HEK293 (cell line): ENCODE results near the gene LRRTM4.
"Not testable (repeated sequence)": the region's sequence is repeated elsewhere in the genome, so short reads cannot be mapped to it uniquely, and the experiment has no call there.

Source experiments
- CTCF ChIA-PET: fragments of 350-600 bp; formaldehyde crosslinking; extraction: SDS; loops from one replicate; lab custom pipeline; 2021; ENCODE audit warnings: antibody characterized with exemption; lab: Yijun Ruan, JAX
- POLR2A ChIA-PET: fragments of 300-600 bp; formaldehyde crosslinking; extraction: SDS; loops from one replicate; lab custom pipeline; 2020; ENCODE audit warnings: antibody characterized with exemption, inconsistent platforms; lab: Yijun Ruan, JAX
- H3K27ac ChIP-seq: fragments of 200-500 bp; sonication (Bioruptor generic); 2 replicates; pipeline ENCODE4 v1.5.1; 2014; ENCODE audit warnings: low read depth, low read length, control low read depth, inconsistent platforms; ENCODE audit errors: extremely low read depth
- H3K36me3 ChIP-seq, 2 experiments: fragments of 200-500 bp in 1 of 2; sonication (Bioruptor generic) in 1 of 2; 1 replicate in 1 of 2; 2 replicates in 1 of 2; pipeline ENCODE4 v1.5.1; 2014 to 2017; ENCODE audit warnings: inconsistent platforms in 2 of 2, low read length in 2 of 2; ENCODE audit not compliant: control insufficient read depth in 2 of 2, insufficient read depth in 1 of 2
- H3K4me1 ChIP-seq: fragments of 200-500 bp; sonication (Bioruptor generic); 2 replicates; pipeline ENCODE4 v1.5.1; 2014; ENCODE audit warnings: mild to moderate bottlenecking, low read length, inconsistent platforms; ENCODE audit not compliant: control insufficient read depth, insufficient read depth
- H3K4me3 ChIP-seq: 2 replicates; pipeline ENCODE4 v1.5.1; 2011; ENCODE audit warnings: low read depth, mild to moderate bottlenecking, control low read depth, low read length, moderate library complexity
- H3K9me3 ChIP-seq: fragments of 200-500 bp; sonication (Bioruptor generic); 2 replicates; pipeline ENCODE4 v1.5.1; 2014; ENCODE audit warnings: low read depth, low read length, inconsistent platforms; ENCODE audit not compliant: control insufficient read depth, insufficient read depth
- FEZF1 ChIP-seq: fragments of 450-650 bp; formaldehyde crosslinking; IDR thresholded peaks from 2 replicates; pipeline ENCODE4 v1.5.1; 2016; ENCODE audit warnings: missing biosample characterization, missing genetic modification characterization
- GFI1B ChIP-seq: fragments of 450-650 bp; formaldehyde crosslinking; IDR thresholded peaks from 2 replicates; pipeline ENCODE4 v1.5.1; 2016; ENCODE audit warnings: missing biosample characterization, missing genetic modification characterization
- GLIS1 ChIP-seq: fragments of 450-650 bp; formaldehyde crosslinking; IDR thresholded peaks from 2 replicates; pipeline ENCODE4 v1.5.1; 2016; ENCODE audit warnings: missing biosample characterization, missing genetic modification characterization
- KLF16 ChIP-seq: fragments of 450-650 bp; formaldehyde crosslinking; IDR thresholded peaks from 2 replicates; pipeline ENCODE4 v1.5.1; 2017; ENCODE audit warnings: missing biosample characterization, missing genetic modification characterization
- OVOL3 ChIP-seq: fragments of 450-650 bp; formaldehyde crosslinking; IDR thresholded peaks from 2 replicates; pipeline ENCODE4 v1.5.1; 2016; ENCODE audit warnings: missing biosample characterization, missing genetic modification characterization
- PRDM6 ChIP-seq: fragments of 450-650 bp; formaldehyde crosslinking; IDR thresholded peaks from 2 replicates; pipeline ENCODE4 v1.5.1; 2017; ENCODE audit warnings: missing biosample characterization, missing genetic modification characterization
- SP7 ChIP-seq: fragments of 450-650 bp; formaldehyde crosslinking; IDR thresholded peaks from 2 replicates; pipeline ENCODE4 v1.5.1; 2016; ENCODE audit warnings: missing biosample characterization, missing genetic modification characterization
- WT1 ChIP-seq: fragments of 450-650 bp; formaldehyde crosslinking; IDR thresholded peaks from 2 replicates; pipeline ENCODE4 v1.5.1; 2016; ENCODE audit warnings: missing biosample characterization, missing genetic modification characterization
- YY1 ChIP-seq: fragments of 450-650 bp; formaldehyde crosslinking; IDR thresholded peaks from 2 replicates; pipeline ENCODE4 v1.5.1; 2018; ENCODE audit warnings: missing biosample characterization, missing genetic modification characterization
- ZBTB17 ChIP-seq: fragments of 450-650 bp; formaldehyde crosslinking; IDR thresholded peaks from 2 replicates; pipeline ENCODE4 v1.5.1; 2016; ENCODE audit warnings: missing biosample characterization, missing genetic modification characterization
- ZBTB8A ChIP-seq: fragments of 450-650 bp; formaldehyde crosslinking; IDR thresholded peaks from 2 replicates; pipeline ENCODE4 v1.5.1; 2016; ENCODE audit warnings: missing biosample characterization, missing genetic modification characterization
- ZFP41 ChIP-seq: fragments of 450-650 bp; formaldehyde crosslinking; IDR thresholded peaks from 2 replicates; pipeline ENCODE4 v1.5.1; 2016; ENCODE audit warnings: missing biosample characterization, missing genetic modification characterization, borderline replicate concordance
- ZNF112 ChIP-seq: fragments of 450-650 bp; formaldehyde crosslinking; IDR thresholded peaks from 2 replicates; pipeline ENCODE4 v1.5.0; 2017; ENCODE audit warnings: missing biosample characterization, missing genetic modification characterization
- ZNF132 ChIP-seq: fragments of 450-650 bp; formaldehyde crosslinking; IDR thresholded peaks from 2 replicates; pipeline ENCODE4 v1.5.1; 2017; ENCODE audit warnings: missing biosample characterization, missing genetic modification characterization, borderline replicate concordance
- ZNF138 ChIP-seq: fragments of 450-650 bp; formaldehyde crosslinking; IDR thresholded peaks from 2 replicates; pipeline ENCODE4 v1.5.1; 2016; ENCODE audit warnings: missing biosample characterization, missing genetic modification characterization, borderline replicate concordance
- ZNF155 ChIP-seq: fragments of 450-650 bp; formaldehyde crosslinking; IDR thresholded peaks from 2 replicates; pipeline ENCODE4 v1.5.1; 2016; ENCODE audit warnings: missing biosample characterization, missing genetic modification characterization
- ZNF175 ChIP-seq: fragments of 450-650 bp; formaldehyde crosslinking; IDR thresholded peaks from 2 replicates; pipeline ENCODE4 v1.5.1; 2016; ENCODE audit warnings: missing biosample characterization, missing genetic modification characterization
- ZNF223 ChIP-seq: fragments of 450-650 bp; formaldehyde crosslinking; IDR thresholded peaks from 2 replicates; pipeline ENCODE4 v1.5.1; 2016; ENCODE audit warnings: missing biosample characterization, missing genetic modification characterization
- ZNF302 ChIP-seq: fragments of 450-650 bp; formaldehyde crosslinking; IDR thresholded peaks from 2 replicates; pipeline ENCODE4 v1.5.1; 2016; ENCODE audit warnings: missing biosample characterization, missing genetic modification characterization, low read depth
- ZNF366 ChIP-seq: fragments of 450-650 bp; formaldehyde crosslinking; conservative IDR thresholded peaks from 2 replicates; pipeline ENCODE4 v1.5.1; 2016; ENCODE audit warnings: missing biosample characterization, missing genetic modification characterization
- ZNF391 ChIP-seq: fragments of 450-650 bp; formaldehyde crosslinking; IDR thresholded peaks from 2 replicates; pipeline ENCODE4 v1.5.1; 2016; ENCODE audit warnings: low read depth, missing biosample characterization, missing genetic modification characterization, borderline replicate concordance
- ZNF473 ChIP-seq: fragments of 450-650 bp; formaldehyde crosslinking; IDR thresholded peaks from 2 replicates; pipeline ENCODE4 v1.5.1; 2017; ENCODE audit warnings: missing biosample characterization, missing genetic modification characterization
- ZNF530 ChIP-seq: fragments of 450-650 bp; formaldehyde crosslinking; IDR thresholded peaks from 2 replicates; pipeline ENCODE4 v1.5.1; 2016; ENCODE audit warnings: low read depth, missing biosample characterization, missing genetic modification characterization
- ZNF585B ChIP-seq: fragments of 450-650 bp; formaldehyde crosslinking; IDR thresholded peaks from 2 replicates; pipeline ENCODE4 v1.5.1; 2016; ENCODE audit warnings: missing biosample characterization, missing genetic modification characterization
- ZNF843 ChIP-seq: fragments of 450-650 bp; formaldehyde crosslinking; IDR thresholded peaks from 2 replicates; pipeline ENCODE4 v1.5.1; 2016; ENCODE audit warnings: missing biosample characterization, missing genetic modification characterization
- TF ChIP-seq, protein P1 (sequence below): fragments of 450-650 bp; IDR thresholded peaks from 2 replicates; pipeline ENCODE4 v1.5.1; 2018; ENCODE audit warnings: missing biosample characterization, missing genetic modification characterization

LRRTM4 gene

DNA sequence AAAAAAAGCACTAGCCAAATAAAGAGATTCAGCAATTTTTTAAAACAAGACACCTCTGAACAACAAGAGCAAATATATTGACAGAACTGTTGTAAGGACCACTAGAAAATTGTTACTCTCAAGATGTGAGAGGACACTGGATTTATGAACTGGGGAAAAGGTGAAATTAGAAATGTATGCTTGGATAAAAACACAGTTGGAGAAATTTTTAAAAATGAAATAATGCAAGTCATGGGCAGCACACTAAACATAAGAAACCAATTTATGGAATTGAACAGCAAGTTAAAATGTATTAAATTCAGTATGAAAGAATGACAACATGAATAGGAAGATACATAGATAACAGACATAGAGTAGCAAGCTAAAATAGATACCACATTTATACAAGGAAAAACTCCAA lies 377.4 kb downstream of the LRRTM4 start:
- Histone ChIP-seq H3K4me1 (no peaks in the 10 kb centered on the region), H3K36me3 (no peaks in the 10 kb centered on the region), H3K9me3 (no peaks in the 10 kb centered on the region), H3K4me3 (no peak overlapping the region), H3K27ac (no peak overlapping the region)
- POLR2A ChIA-PET = no interaction called here
- no peak for TF ChIP-seq ZNF366 (tag by site-specific recombination)
- TF ChIP-seq FEZF1 (tag by site-specific recombination) = no peak
- no peak for TF ChIP-seq GLIS1 (tag by site-specific recombination)
- TF ChIP-seq WT1 (tag by site-specific recombination) = no peak
- no peak for TF ChIP-seq ZBTB17 (tag by site-specific recombination)
- no peak for TF ChIP-seq ZNF473 (tag by site-specific recombination)
- no peak for TF ChIP-seq ZBTB8A (tag by site-specific recombination)
- TF ChIP-seq OVOL3 = no peak
- TF ChIP-seq ZNF585B (tag by site-specific recombination) = no peak
- CTCF ChIA-PET = no interaction called here

DNA sequence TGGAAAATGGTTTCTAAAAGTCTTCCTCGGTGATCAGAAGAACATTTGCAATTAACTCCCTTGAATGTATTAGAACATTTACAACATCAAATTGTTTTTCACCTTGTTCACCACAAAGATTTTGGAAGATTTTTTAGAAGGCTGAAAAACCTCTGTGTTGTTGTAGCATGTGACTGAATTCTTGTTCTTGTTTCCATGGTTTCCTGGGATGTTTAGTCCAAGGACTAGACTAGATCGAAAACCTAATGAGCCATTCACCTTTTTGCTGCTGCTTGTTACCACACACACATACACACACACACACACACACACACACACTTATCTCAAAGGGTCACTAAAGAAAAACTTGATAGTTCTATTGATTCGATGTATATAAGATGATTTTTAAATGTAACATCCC lies 380.0 kb downstream of the LRRTM4 start:
- ChIA-PET POLR2A (no interaction called here), CTCF (no interaction called here)
- H3K4me1 ChIP-seq = no peaks in the 10 kb centered on the region
- TF ChIP-seq ZNF155 (tag by site-specific recombination) = no peak
- TF ChIP-seq SP7 (tag by site-specific recombination) = no peak
- no peak for TF ChIP-seq ZNF132 (tag by site-specific recombination)
- no peak for TF ChIP-seq PRDM6 (tag by site-specific recombination)
- no peak for TF ChIP-seq ZFP41 (tag by site-specific recombination)
- no peak for TF ChIP-seq ZNF530 (tag by site-specific recombination)
- TF ChIP-seq ZNF175 (tag by site-specific recombination) = no peak
- no peak for TF ChIP-seq ZBTB8A (tag by site-specific recombination)
- no peak for TF ChIP-seq OVOL3
- no peak for TF ChIP-seq ZNF112 (tag by site-specific recombination)
- TF ChIP-seq KLF16 (tag by site-specific recombination) = no peak
- no peak for TF ChIP-seq ZNF391
- no peak for TF ChIP-seq YY1 (tag by site-specific recombination)
- TF ChIP-seq, protein P1, sequence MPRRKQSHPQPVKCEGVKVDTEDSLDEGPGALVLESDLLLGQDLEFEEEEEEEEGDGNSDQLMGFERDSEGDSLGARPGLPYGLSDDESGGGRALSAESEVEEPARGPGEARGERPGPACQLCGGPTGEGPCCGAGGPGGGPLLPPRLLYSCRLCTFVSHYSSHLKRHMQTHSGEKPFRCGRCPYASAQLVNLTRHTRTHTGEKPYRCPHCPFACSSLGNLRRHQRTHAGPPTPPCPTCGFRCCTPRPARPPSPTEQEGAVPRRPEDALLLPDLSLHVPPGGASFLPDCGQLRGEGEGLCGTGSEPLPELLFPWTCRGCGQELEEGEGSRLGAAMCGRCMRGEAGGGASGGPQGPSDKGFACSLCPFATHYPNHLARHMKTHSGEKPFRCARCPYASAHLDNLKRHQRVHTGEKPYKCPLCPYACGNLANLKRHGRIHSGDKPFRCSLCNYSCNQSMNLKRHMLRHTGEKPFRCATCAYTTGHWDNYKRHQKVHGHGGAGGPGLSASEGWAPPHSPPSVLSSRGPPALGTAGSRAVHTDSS (tag by site-specific recombination) = no peak
- TF ChIP-seq ZNF302 (tag by site-specific recombination) = no peak
- no peak for TF ChIP-seq ZNF138
- no peak for TF ChIP-seq GFI1B (tag by site-specific recombination)
- no peak for TF ChIP-seq ZNF843 (tag by site-specific recombination)
- no peak for TF ChIP-seq ZNF223 (tag by site-specific recombination)
- no peaks in the 10 kb centered on the region for H3K9me3 ChIP-seq
- no peak overlapping the region for H3K27ac ChIP-seq
- H3K36me3 ChIP-seq = no peaks in the 10 kb centered on the region
- no peak overlapping the region for H3K4me3 ChIP-seq

DNA sequence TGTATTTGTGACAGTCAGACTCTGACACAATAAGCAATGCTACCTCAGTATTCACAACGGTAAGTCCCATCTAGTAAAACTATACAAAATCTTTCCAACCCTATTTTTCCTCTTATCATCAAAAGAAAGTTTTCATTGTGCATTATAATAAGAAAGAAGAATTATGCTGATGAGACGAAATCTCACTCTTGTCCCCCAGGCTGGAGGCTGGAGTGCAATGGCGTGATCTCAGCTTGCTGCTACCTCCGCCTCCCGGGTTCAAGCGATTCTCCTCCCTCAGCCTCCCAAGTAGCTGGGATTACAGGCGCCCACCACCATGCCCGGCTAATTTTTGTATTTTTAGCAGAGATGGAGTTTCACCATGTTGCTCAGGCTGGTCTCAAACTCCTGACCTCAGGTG lies 393.7 kb downstream of the LRRTM4 start:
- H3K36me3 ChIP-seq, POLR2A ChIA-PET, H3K4me3 ChIP-seq, H3K4me1 ChIP-seq, H3K27ac ChIP-seq, CTCF ChIA-PET, H3K9me3 ChIP-seq: not testable (repeated sequence)
